Endothelial cell of umbilical vein (primary cell): Measurements from ENCODE around the gene SPINK7. TPM values are rescaled to one million over a fixed set of nuclear protein-coding genes. Genes with fewer than 3 reads are reported as not detected.

Source experiments
- BruUV-seq: library from RNA; stranded (reverse); fragments of 400-500 nt; replicated peaks from 2 replicates; lab custom pipeline; 2021; lab: Mats Ljungman, UMichigan
- CTCF ChIA-PET: fragments of 300-600, 350-600 bp; sonication (Branson Sonifier 250); formaldehyde crosslinking; loops from one replicate; lab custom pipeline; 2021; ENCODE audit warnings: antibody characterized with exemption, inconsistent platforms; lab: Charles Lee
- POLR2A ChIA-PET: fragments of 300-600, 350-600 bp; sonication (Branson Sonifier 250); formaldehyde crosslinking; loops from one replicate; lab custom pipeline; 2021; ENCODE audit warnings: antibody characterized with exemption, inconsistent platforms; lab: Charles Lee
- DNase-seq: peaks from one replicate; pipeline ENCODE4 v3.0.0-alpha.2; 2011; ENCODE audit warnings: low read depth, low spot score
- FAIRE-seq: peaks from 2 replicates; lab custom pipeline; 2011; peaks lifted over from hg19 to GRCh38; lab: Jason Lieb, UNC
- H2AFZ ChIP-seq: 2 replicates; pipeline ENCODE4 v1.6.0; 2012; ENCODE audit warnings: low read depth, low read length, control low read depth, inconsistent platforms
- H3K27ac ChIP-seq: 2 replicates; pipeline ENCODE4 v1.5.1; 2011; ENCODE audit warnings: low read depth, mild to moderate bottlenecking, control low read depth, low read length, moderate library complexity; ENCODE audit not compliant: insufficient read depth
- H3K27me3 ChIP-seq, 2 experiments: 2 replicates each; pipeline versions ENCODE4 v1.6.0 to v1.6.1; 2011; ENCODE audit warnings: low read length in 2 of 2, mixed read lengths in 1 of 2; ENCODE audit not compliant: control insufficient read depth in 2 of 2, insufficient read depth in 2 of 2
- H3K36me3 ChIP-seq, 2 experiments: 2 replicates in 1 of 2; 3 replicates in 1 of 2; pipeline ENCODE4 v1.5.1; 2011; ENCODE audit warnings: low read length in 2 of 2, mild to moderate bottlenecking in 1 of 2, moderate library complexity in 1 of 2; ENCODE audit not compliant: control insufficient read depth in 2 of 2, insufficient read depth in 2 of 2; ENCODE audit errors: extremely low read depth in 1 of 2
- H3K4me1 ChIP-seq: 3 replicates; pipeline ENCODE4 v1.5.1; 2011; ENCODE audit warnings: mild to moderate bottlenecking, low read length; ENCODE audit not compliant: control insufficient read depth, insufficient read depth; ENCODE audit errors: extremely low read depth
- H3K4me2 ChIP-seq: 2 replicates; pipeline ENCODE4 v1.6.1; 2011; ENCODE audit warnings: low read length, control low read depth, mixed read lengths; ENCODE audit not compliant: insufficient read depth
- H3K4me3 ChIP-seq, 3 experiments: fragments of 200-600 bp in 1 of 3; sonication (generic), shearing (Covaris generic) in 1 of 3; replicated peaks in 1 of 3; 2 replicates each; pipeline ENCODE4 v1.5.1; 2011 to 2016; ENCODE audit warnings: control low read depth in 3 of 3, low read length in 3 of 3, mild to moderate bottlenecking in 2 of 3, inconsistent platforms in 1 of 3, low read depth in 1 of 3, moderate library complexity in 1 of 3; ENCODE audit not compliant: insufficient read depth in 1 of 3
- H3K79me2 ChIP-seq: 2 replicates; pipeline ENCODE4 v1.6.0; 2012; ENCODE audit warnings: low read length, inconsistent platforms; ENCODE audit not compliant: control insufficient read depth, insufficient read depth
- H3K9ac ChIP-seq: replicated peaks from 2 replicates; pipeline ENCODE3; 2011; ENCODE audit warnings: low read length, control low read depth; ENCODE audit not compliant: insufficient read depth; ENCODE audit errors: extremely low read depth
- H3K9me1 ChIP-seq: replicated peaks from 3 replicates; pipeline ENCODE4 v1.6.0; 2011; ENCODE audit warnings: mild to moderate bottlenecking, low read length; ENCODE audit not compliant: control insufficient read depth, insufficient read depth; ENCODE audit errors: extremely low read depth
- H3K9me3 ChIP-seq: replicated peaks from 2 replicates; pipeline ENCODE4 v1.5.1; 2012; ENCODE audit warnings: low read length, inconsistent platforms; ENCODE audit not compliant: control insufficient read depth, insufficient read depth
- H4K20me1 ChIP-seq: replicated peaks from 2 replicates; pipeline ENCODE3; 2011; ENCODE audit warnings: mild to moderate bottlenecking, low read length; ENCODE audit not compliant: control insufficient read depth, insufficient read depth; ENCODE audit errors: extremely low read depth
- EZH2 ChIP-seq: IDR thresholded peaks from 2 replicates; pipeline ENCODE4 v1.6.1; 2012; ENCODE audit warnings: borderline replicate concordance, low read depth, mild to moderate bottlenecking, moderate library complexity, low read length, inconsistent platforms; ENCODE audit not compliant: severe bottlenecking
- FOS ChIP-seq: IDR thresholded peaks from 2 replicates; pipeline ENCODE4 v1.6.1; 2011; ENCODE audit warnings: mild to moderate bottlenecking, low read length, moderate library complexity, borderline replicate concordance; ENCODE audit not compliant: insufficient read depth
- GATA2 ChIP-seq: IDR thresholded peaks from 2 replicates; pipeline ENCODE4 v1.7.0; 2011; ENCODE audit warnings: low read depth, mild to moderate bottlenecking, moderate library complexity, mixed read lengths, low read length; ENCODE audit not compliant: insufficient read length, insufficient read depth
- JUN ChIP-seq: IDR thresholded peaks from 2 replicates; pipeline ENCODE4 v1.6.1; 2011; ENCODE audit warnings: borderline replicate concordance, low read depth; ENCODE audit not compliant: insufficient read length, insufficient read depth
- MYC ChIP-seq: IDR thresholded peaks from one replicate; pipeline ENCODE4 v1.6.1; 2011; ENCODE audit warnings: mild to moderate bottlenecking, low read depth, low read length
- POLR2A ChIP-seq: IDR thresholded peaks from 2 replicates; pipeline ENCODE4 v1.6.1; 2012; ENCODE audit warnings: low read depth, mild to moderate bottlenecking, control low read depth, low read length
- POLR2AphosphoS5 ChIP-seq: IDR thresholded peaks from 2 replicates; pipeline ENCODE4 v1.6.1; 2012; ENCODE audit warnings: low read depth, mild to moderate bottlenecking, control low read depth, low read length, moderate library complexity; ENCODE audit not compliant: insufficient read depth
- dilution Hi-C: fragments of 300-500 bp; cut with MboI; formaldehyde crosslinking; loops from one replicate; pipeline ENCODE4 v1.15.0; 2019; ENCODE audit warnings: low sequenced_read_pairs; ENCODE audit not compliant: extremely low pct_ligation_motif_present
- intact Hi-C: fragments of 100-400 bp; cut with micrococcal nuclease; formaldehyde crosslinking; loops from one replicate; pipeline ENCODE4 v1.10.0; 2022
- polyA plus RNA-seq, 4 experiments: library from polyadenylated mRNA; depleted of rRNA in 3 of 4; stranded (reverse) in 3 of 4; unstranded in 1 of 4; fragments of >200 nt; gene quantifications; 2 replicates each; pipeline versions ENCODE4 v1.2.1 to v1.2.3, GENCODE V29; 2011 to 2012; ENCODE audit warnings: missing spikeins in 1 of 4
- total RNA-seq: library from RNA; stranded (reverse); gene quantifications from 2 replicates; pipeline ENCODE4 v1.2.3, GENCODE V29; 2021
- TF ChIP-seq, protein P1 (sequence below), 2 donors: IDR thresholded peaks; 1 replicate in 1 of 2; 2 replicates in 1 of 2; pipeline ENCODE4 v1.5.1; 2011; ENCODE audit warnings: low read length in 2 of 2, mild to moderate bottlenecking in 2 of 2, moderate library complexity in 2 of 2, control low read depth in 1 of 2, inconsistent platforms in 1 of 2, low read depth in 1 of 2; ENCODE audit not compliant: insufficient read depth in 1 of 2; ENCODE audit errors: extremely low read depth in 1 of 2
- TF ChIP-seq, protein P2 (sequence below): IDR thresholded peaks from 2 replicates; pipeline ENCODE4 v1.6.1; 2011; ENCODE audit not compliant: insufficient read depth, insufficient read length

Gene SPINK7
- total and polyA plus RNA-seq, 2 donors (not counting 3 experiments of a cell fraction or from before 2014, with no cell fraction given): not detected

DNA sequence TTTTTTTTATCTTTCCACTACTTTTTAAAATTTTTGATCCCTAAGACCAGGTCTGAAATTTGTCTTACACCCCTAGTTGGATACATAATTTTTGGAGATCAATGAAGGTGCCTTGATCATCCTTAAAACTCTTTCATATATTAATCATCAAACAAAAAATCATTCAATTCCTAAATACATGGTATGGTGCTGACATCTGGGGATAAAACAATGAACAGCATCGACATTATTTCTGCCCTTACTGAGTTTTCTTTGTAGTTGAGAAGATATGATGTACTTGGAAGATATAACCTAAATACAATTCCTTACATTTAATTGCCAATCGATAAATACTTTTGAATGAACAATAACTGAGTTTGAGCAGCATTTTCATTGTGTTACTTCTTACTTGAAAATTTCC is 41.4 kb downstream of the SPINK7 start:
- Histone ChIP-seq H3K9me1 (no peaks in the 10 kb centered on the region), H3K9ac (no peak overlapping the region), H4K20me1 (no peaks in the 10 kb centered on the region), H3K9me3 (no peaks in the 10 kb centered on the region), H3K4me2 (no peak overlapping the region), H3K27ac (no peak overlapping the region), H3K4me1 (no peaks in the 10 kb centered on the region), H3K79me2 (no peaks in the 10 kb centered on the region), H3K36me3 (no peaks in the 10 kb centered on the region), H2AFZ (no peak overlapping the region), H3K27me3 (no peaks in the 10 kb centered on the region), H3K4me3 (no peak overlapping the region)
- intact Hi-C loops (no loop called here), dilution Hi-C loops (no loop called here)
- CTCF ChIA-PET: no interaction called here
- FAIRE-seq (no peak), DNase-seq (no peak)
- TF ChIP-seq JUN (no peak), POLR2A (no peak), GATA2 (no peak), FOS (no peak), MYC (no peak), EZH2 (no peak), POLR2AphosphoS5 (no peak)
- TF ChIP-seq, protein P1, sequence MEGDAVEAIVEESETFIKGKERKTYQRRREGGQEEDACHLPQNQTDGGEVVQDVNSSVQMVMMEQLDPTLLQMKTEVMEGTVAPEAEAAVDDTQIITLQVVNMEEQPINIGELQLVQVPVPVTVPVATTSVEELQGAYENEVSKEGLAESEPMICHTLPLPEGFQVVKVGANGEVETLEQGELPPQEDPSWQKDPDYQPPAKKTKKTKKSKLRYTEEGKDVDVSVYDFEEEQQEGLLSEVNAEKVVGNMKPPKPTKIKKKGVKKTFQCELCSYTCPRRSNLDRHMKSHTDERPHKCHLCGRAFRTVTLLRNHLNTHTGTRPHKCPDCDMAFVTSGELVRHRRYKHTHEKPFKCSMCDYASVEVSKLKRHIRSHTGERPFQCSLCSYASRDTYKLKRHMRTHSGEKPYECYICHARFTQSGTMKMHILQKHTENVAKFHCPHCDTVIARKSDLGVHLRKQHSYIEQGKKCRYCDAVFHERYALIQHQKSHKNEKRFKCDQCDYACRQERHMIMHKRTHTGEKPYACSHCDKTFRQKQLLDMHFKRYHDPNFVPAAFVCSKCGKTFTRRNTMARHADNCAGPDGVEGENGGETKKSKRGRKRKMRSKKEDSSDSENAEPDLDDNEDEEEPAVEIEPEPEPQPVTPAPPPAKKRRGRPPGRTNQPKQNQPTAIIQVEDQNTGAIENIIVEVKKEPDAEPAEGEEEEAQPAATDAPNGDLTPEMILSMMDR (IDR thresholded peaks at IDR 0.05; ENCODE audit: extremely low read depth in 1 of 2, insufficient read depth in 1 of 2, low read depth in 1 of 2, low read length in 2 of 2): no peak
- TF ChIP-seq, protein P2, sequence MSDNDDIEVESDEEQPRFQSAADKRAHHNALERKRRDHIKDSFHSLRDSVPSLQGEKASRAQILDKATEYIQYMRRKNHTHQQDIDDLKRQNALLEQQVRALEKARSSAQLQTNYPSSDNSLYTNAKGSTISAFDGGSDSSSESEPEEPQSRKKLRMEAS: no peak
- POLR2A ChIA-PET: no interaction called here
- no TSS peak for BruUV-seq
